ENCODE data around the gene SKI. TPM values are rescaled to one million over a fixed set of nuclear protein-coding genes. Genes with fewer than 3 reads are reported as not detected.

SKI gene
- total RNA-seq, 1 experiment from 2014 or later = 38.2 TPM

- Mint-ChIP-seq H3K27me3 (ENCODE audit: insufficient read depth, unreplicated experiment) (no peaks in the 10 kb centered on the region), H3K27ac (ENCODE audit: unreplicated experiment) (no peak overlapping the region), H3K36me3 (ENCODE audit: insufficient read depth, unreplicated experiment) (no peaks in the 10 kb centered on the region), H3K9me3 (ENCODE audit: unreplicated experiment) (no peaks in the 10 kb centered on the region), H3K4me3 (ENCODE audit: unreplicated experiment) (no peak overlapping the region), H3K4me1 (ENCODE audit: low read depth, unreplicated experiment) (no peaks in the 10 kb centered on the region)
- H3K4me1 ChIP-seq = no peaks in the 10 kb centered on the region
- no peaks in the 10 kb centered on the region for H3K27me3 ChIP-seq (replicated peaks; ENCODE audit: control insufficient read depth, insufficient read depth, low read length)
- BruUV-seq (replicated peaks) = no TSS peak
- no peak for DNase-seq
- H3K36me3 ChIP-seq (ENCODE audit: control insufficient read depth, insufficient read depth, low read length) = no peaks in the 10 kb centered on the region
- intact Hi-C loops (cut with micrococcal nuclease; ENCODE audit: unreplicated experiment) = no loop called here
- CTCF ChIA-PET = no interaction called here
- TF ChIP-seq CTCF (IDR thresholded peaks at IDR 0.05; ENCODE audit: insufficient read depth in 1 of 2, low read depth in 1 of 2, low read length in 1 of 2, severe bottlenecking in 1 of 2, unreplicated experiment in 1 of 2) = no peak
- H3K4me3 ChIP-seq (ENCODE audit: low read depth, low read length) = no peak overlapping the region
- POLR2A ChIA-PET = no interaction called here
- no peaks in the 10 kb centered on the region for H3K9me3 ChIP-seq
Measured at GRCh38 chr1:2214541-2215241, 13.4 kb upstream of the SKI start.

- H3K27me3 ChIP-seq (replicated peaks; ENCODE audit: control insufficient read depth, insufficient read depth, low read length) = no peaks in the 10 kb centered on the region
- ChIA-PET POLR2A (no interaction called here), CTCF (no interaction called here)
- TF ChIP-seq CTCF (IDR thresholded peaks at IDR 0.05; ENCODE audit: insufficient read depth in 1 of 2, low read depth in 1 of 2, low read length in 1 of 2, severe bottlenecking in 1 of 2, unreplicated experiment in 1 of 2) = no peak
- intact Hi-C loops (cut with micrococcal nuclease; ENCODE audit: unreplicated experiment) = no loop called here
- H3K4me3 ChIP-seq (ENCODE audit: low read depth, low read length) = no peak overlapping the region
- H3K4me1 ChIP-seq = no peaks in the 10 kb centered on the region
- Mint-ChIP-seq H3K4me1 (ENCODE audit: low read depth, unreplicated experiment) (no peaks in the 10 kb centered on the region), H3K36me3 (ENCODE audit: insufficient read depth, unreplicated experiment) (no peaks in the 10 kb centered on the region), H3K27me3 (ENCODE audit: insufficient read depth, unreplicated experiment) (no peaks in the 10 kb centered on the region), H3K27ac (ENCODE audit: unreplicated experiment) (no peak overlapping the region), H3K4me3 (ENCODE audit: unreplicated experiment) (no peak overlapping the region), H3K9me3 (ENCODE audit: unreplicated experiment) (no peaks in the 10 kb centered on the region)
- BruUV-seq (replicated peaks) = no TSS peak
- H3K36me3 ChIP-seq (ENCODE audit: control insufficient read depth, insufficient read depth, low read length) = no peaks in the 10 kb centered on the region
- H3K9me3 ChIP-seq = no peaks in the 10 kb centered on the region
- DNase-seq = no peak
Measured at GRCh38 chr1:2215329-2215728, 12.8 kb upstream of the SKI start.

- CTCF ChIA-PET = no interaction called here
Measured at GRCh38 chr1:2215909-2216766, 12.0 kb upstream of the SKI start.

More at GRCh38 chr1:2215909-2216766, 12.0 kb upstream of the SKI start:
- no peaks in the 10 kb centered on the region for H3K27me3 Mint-ChIP-seq (ENCODE audit: insufficient read depth, unreplicated experiment)
- H3K4me3 Mint-ChIP-seq (ENCODE audit: unreplicated experiment) = no peak overlapping the region
- H3K36me3 Mint-ChIP-seq (ENCODE audit: insufficient read depth, unreplicated experiment) = no peaks in the 10 kb centered on the region
- no peak for TF ChIP-seq CTCF (IDR thresholded peaks at IDR 0.05; ENCODE audit: insufficient read depth in 1 of 2, low read depth in 1 of 2, low read length in 1 of 2, severe bottlenecking in 1 of 2, unreplicated experiment in 1 of 2)
- DNase-seq = no peak
- Histone ChIP-seq H3K4me1 (no peaks in the 10 kb centered on the region), H3K9me3 (no peaks in the 10 kb centered on the region), H3K36me3 (ENCODE audit: control insufficient read depth, insufficient read depth, low read length) (no peaks in the 10 kb centered on the region), H3K27me3 (replicated peaks; ENCODE audit: control insufficient read depth, insufficient read depth, low read length) (no peaks in the 10 kb centered on the region), H3K4me3 (ENCODE audit: low read depth, low read length) (no peak overlapping the region)
- BruUV-seq (replicated peaks) = no TSS peak
- H3K27ac Mint-ChIP-seq (ENCODE audit: unreplicated experiment) = no peak overlapping the region
- intact Hi-C loops (cut with micrococcal nuclease; ENCODE audit: unreplicated experiment) = no loop called here
- POLR2A ChIA-PET = no interaction called here
- H3K4me1 Mint-ChIP-seq (ENCODE audit: low read depth, unreplicated experiment) = no peaks in the 10 kb centered on the region
- no peaks in the 10 kb centered on the region for H3K9me3 Mint-ChIP-seq (ENCODE audit: unreplicated experiment)
